NCI-H460 (cell line): ENCODE measurements around the gene PIAS4. TPM values are rescaled to one million over a fixed set of nuclear protein-coding genes. Genes with fewer than 3 reads are reported as not detected.
"Not testable (repeated sequence)": the region's sequence is repeated elsewhere in the genome, so short reads cannot be mapped to it uniquely, and the experiment has no call there.

Source experiments
- DNase-seq: peaks from one replicate; pipeline ENCODE4 v3.0.0-alpha.2; 2016; ENCODE audit warnings: low read depth; ENCODE audit errors: extremely low read depth
- total RNA-seq: library from RNA; depleted of rRNA; stranded (reverse); fragments of >200 nt; shearing (Covaris generic); gene quantifications from 2 replicates; pipeline ENCODE4 v1.2.3, GENCODE V29; 2014

PIAS4 gene
- total RNA-seq, 1 experiment from 2014 or later, result 14.2 TPM

- DNase-seq, result peak; percentile 79
These were observed 19.7 kb upstream of the PIAS4 start for GRCh38 chr19:3987619-3988371.

DNA sequence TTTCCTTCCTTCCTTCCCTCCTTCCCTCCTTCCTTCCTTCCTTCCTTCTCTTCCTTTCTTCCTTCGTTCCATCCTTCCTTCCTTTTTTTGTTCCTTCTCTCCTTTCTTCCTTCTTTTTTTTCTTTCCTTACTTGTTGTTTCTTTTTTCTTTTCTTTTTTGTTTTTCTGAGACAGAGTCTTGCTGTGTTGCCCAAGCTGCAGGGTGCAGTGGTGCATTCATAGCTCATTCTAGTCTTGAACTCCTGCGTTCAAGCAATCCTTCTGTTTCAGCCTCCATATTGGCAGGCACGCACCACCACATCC, 16.8 kb upstream of the PIAS4 start:
- DNase-seq, result no peak

DNA sequence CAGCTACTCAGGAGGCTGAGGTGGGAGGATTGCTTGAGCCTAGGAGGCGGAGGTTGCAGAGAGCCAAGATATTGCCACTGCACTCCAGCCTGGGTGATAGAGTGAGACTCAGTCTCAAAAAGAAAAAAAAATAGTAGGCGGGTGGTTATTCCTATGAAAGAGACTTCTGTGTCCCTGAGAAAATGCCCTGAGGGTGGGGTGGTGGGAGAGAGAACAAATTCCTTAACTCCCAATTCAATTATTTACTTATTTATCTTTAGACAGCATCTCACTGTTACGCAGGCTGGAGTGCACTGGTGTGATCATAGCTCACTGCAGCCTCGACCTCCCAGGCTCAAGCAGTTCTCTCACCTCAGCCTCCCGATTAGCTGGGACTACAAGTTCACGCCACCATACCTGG, 11.9 kb upstream of the PIAS4 start:
- DNase-seq, result no peak

GRCh38 chr19:3998667-3999412, 8.7 kb upstream of the PIAS4 start:
- not testable (repeated sequence) for DNase-seq

DNA sequence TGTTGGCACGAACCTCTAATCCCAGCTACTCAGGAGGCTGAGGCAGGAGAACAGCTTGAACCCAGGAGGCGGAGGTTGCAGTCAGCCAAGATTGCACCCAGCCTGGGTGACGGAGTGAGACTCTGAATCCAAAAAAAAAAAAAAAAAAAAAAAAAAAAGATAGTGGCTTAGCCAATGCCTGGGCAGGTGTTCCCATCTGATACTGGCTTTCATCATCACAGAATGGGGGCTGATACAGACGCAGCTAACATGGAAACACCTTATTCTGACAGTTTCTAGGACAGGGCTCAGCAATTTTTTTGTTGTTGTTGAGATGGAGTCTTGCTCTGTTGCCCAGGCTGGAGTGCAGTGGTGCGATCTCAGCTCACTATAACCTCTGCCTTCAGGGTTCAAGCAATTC, 6.7 kb upstream of the PIAS4 start:
- DNase-seq, result not testable (repeated sequence)

DNA sequence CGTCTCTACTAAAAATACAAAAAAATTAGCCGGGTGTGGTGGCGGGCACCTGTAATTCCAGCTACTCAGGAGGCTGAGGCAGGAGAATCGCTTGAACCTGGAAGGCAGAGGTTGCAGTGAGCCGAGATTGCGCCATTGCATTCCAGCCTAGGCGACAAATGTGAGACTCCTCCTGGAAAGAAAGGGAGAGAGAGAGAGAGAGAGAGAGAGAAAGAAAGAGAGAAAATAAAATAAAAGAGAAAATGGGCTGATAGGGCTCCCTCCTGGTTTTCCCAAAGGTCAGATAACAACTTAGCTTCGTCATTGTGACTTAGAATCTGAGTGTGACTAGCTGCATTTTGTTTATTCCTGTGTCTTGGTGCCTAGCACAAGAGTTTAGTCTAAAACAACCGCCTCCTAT, 2.1 kb upstream of the PIAS4 start:
- not testable (repeated sequence) for DNase-seq

- no peak for DNase-seq
These were observed 452 bp downstream of the PIAS4 start for GRCh38 chr19:4007836-4008539.

DNA sequence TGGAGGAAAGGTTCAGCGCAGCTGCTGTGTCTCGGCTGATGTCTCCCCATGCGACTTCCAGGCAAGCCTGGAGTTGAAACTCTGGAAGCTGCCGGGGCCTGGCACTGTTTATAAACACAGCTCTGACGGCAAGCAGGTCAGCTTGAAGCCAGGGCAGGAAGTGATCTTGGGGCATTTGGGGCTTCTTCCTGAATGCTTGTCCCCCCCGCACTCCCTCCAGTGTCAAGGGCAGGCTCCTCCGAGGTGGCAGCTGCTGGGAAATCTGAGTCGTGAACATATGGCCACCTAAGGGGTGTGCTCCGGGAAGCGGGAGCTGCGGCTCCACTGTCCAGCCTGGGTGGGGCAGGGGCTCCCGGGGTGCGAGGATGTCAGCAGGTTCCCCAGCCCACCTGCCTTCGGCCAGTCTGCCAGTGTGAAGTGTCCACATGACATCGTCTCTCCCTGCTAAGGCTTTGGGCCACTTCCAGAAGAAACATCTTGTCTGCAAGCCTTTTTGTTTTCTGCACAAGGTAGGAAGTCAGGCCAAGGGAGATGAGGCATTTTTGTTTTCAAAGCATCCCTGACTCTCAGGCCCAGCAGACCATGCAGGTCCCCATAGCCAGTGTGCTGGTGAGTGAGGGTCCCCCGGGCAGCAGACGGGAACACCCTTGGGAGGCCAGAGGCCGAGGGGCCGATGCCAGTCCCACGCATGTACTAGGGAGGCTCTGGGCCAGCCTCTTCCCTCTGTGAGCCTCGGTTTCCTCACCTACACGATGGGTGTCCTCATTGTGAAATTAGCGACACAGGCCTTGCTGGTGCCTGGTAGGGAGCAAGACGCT, 2.7 kb downstream of the PIAS4 start:
- DNase-seq, result no peak

GRCh38 chr19:4010808-4011110, 3.2 kb downstream of the PIAS4 start:
- no peak for DNase-seq

GRCh38 chr19:4011430-4011829, 3.9 kb downstream of the PIAS4 start:
- not testable (repeated sequence) for DNase-seq

GRCh38 chr19:4012092-4012974, 4.8 kb downstream of the PIAS4 start:
- no peak for DNase-seq

DNA sequence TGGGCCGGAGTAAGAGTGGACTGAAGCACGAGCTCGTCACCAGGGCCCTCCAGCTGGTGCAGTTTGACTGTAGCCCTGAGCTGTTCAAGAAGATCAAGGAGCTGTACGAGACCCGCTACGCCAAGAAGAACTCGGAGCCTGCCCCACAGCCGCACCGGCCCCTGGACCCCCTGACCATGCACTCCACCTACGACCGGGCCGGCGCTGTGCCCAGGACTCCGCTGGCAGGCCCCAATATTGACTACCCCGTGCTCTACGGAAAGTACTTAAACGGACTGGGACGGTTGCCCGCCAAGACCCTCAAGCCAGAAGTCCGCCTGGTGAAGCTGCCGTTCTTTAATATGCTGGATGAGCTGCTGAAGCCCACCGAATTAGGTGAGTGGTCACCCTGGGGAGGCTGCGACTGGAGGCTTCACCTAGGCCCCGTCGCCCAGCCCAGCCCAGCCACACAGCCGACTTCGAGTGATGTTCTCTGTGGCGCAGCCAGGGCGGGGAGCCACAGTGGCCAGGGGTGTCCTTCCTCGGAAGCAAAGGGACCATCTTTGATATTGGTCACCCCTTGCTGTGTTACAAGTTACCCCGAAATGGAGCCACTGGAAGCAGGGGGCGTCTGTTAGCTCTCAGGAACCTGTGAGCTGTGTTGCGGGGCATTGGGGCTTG, 5.6 kb downstream of the PIAS4 start:
- no peak for DNase-seq

- no peak for DNase-seq
These were observed 6.5 kb downstream of the PIAS4 start for GRCh38 chr19:4013886-4014540.

DNA sequence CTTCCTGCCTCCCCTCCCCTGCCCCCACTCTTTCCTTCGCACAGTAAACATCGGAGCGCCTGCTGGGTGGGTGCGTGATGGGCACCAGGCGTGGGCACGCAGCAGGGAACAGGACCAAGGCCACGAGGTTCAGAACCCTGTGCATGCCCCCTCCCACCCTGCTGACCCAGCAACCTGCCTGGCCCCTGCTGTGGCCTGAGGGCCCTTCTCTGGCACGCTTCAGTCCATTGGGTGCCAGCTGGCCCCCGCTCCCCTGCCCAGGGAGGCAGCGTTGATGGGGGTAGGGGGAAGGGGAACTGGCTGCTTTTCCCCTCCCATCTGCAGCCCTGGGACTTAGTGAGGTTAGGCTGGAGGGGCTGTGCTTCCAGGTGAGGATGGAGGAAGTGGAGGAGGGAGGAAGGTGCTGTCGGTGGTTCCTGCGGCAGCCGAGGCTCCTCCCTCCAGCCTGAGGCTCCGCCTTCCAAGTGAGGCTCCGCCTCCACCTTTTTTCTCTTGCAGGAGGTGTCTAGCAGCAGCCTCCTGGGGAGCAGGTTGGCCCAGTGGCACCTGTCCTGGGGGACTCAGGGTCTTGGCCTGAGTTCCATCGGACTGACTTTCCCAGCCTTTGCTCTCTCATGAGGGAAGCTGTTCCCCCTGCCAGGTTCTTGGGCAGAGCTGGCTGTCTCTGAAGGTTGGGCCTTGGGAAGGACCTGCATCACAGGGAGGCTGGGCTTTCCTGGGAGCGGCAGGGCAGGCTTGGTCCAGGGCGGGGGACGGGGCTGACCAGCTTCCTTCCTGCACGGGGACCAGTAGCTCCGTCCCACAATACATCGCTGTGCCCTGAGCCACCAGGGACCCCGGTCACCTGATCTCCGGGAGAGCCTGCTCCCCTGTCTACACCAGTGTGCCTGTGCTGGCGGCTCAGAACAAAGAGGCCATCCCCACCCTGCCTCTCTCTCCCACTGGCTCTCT, 7.3 kb downstream of the PIAS4 start:
- DNase-seq, result no peak

DNA sequence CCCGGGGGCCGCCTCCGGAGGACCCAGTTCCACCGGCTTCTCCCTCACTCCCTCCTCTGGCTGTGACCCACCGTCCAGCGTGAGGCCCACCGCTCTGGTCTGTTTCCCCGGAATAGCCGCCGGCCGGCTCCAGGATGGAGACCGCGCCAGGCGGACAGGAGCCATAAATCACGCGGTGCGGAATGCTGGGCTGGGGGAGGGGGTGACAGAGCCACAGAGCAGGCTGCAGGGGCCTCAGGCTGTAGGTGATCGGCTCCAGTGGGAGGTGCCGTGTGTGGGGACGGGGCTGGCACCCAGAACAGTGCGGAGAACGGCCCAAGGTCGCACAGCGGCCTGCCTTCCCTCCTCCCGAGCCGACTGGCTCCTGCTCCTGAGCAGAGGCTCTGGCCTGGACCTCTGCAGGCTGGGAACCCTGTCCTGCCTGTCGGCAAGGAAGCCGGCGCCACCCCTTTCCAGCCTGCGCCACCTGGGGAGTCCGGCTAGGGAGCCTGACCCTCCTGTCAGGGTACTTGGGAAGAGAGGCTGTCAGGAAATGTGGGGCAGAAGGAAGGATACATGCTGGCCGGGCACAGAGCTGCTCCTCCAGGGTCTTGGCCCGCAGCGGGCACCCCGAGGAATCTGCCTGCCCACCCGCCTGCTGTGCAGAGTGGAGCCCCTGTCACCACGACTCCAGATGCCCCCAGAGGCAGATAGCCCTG, 8.3 kb downstream of the PIAS4 start:
- no peak for DNase-seq

DNA sequence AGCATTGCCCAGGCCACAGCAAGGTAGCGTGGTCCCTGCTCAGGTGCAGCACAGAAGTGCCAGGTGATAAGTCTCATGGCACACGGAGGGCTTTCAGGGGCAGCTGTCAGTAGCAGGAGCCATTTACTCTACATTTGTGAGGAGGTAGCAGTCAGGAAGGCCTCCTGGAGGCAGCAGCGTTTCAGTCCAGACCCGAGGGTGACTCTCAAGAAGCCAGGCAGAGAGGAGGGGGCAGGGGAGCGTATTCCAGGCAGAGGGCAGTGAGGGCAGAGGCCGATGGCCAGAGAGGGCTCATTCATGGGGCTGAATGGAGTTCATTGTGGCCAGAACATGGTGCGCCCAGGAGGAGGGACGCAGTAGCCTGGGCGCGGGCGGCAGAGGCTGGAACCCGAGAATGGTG, 8.9 kb downstream of the PIAS4 start:
- DNase-seq, result no peak

DNA sequence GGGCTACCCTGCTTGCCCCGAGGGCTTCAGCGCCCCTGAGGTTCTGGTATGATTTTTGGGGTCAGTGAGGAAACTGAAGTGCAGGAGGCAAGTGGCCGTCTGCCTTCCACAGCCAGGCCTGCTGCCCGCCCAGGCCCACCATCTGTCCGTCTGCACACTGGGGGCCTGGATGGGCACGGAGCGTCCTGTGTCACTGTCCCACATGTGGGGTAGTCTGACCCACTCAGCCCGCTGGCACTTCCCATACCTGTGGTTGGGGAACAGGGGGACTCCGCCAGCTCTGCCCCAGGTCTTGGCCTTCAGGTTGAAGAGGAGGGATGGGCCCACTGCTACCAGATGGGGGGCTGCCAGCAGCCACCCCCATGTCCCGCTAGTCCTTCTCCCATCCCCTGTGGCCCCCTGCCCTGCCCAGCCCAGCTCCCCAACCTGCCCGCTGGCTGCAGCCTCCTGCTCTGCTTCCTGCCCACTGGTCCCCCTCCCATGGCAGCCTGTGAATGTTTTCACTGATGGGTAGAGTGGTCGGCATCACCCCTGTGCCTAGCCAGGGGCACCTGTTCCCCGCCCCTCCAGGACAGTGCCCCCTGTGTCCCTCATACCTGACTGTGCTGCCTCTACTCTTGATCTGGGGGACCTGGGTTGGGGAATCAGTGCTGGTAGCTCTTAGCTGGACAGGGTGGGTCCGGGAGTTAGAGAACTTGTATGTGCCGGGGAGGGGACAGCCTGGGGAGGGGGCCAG, 9.5 kb downstream of the PIAS4 start:
- no peak for DNase-seq
